ENCODE measurements around the gene SORBS1. TPM values are rescaled to one million over a fixed set of nuclear protein-coding genes. Genes with fewer than 3 reads are reported as not detected.

Gene SORBS1
- total and polyA plus RNA-seq, 9 of the 15 experiments (the other 6 are each of a cell fraction or from before 2014, with no cell fraction given): 2.0 to 13.3 (median 6.5) TPM

DNA sequence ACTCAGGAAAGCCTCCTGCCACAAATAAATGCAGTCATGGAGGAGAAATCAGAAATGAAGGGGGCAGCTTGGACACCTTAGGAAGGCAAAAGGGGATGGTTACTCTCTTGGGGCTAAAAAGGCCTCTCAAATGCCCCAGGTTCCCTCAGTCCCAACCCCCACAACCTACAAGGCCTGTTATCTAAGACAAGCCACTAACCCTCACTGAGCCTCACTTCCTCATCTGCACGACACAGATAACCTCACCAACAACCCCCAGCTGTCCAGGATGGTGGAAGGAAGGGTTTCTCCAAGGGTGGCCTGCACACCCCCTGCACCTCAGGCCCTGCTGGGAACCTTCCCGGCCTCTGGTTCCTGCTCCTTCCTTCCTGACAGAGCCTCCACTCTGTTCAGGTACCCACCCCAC lies 29.2 kb downstream of the SORBS1 start (continued):
- TF ChIP-seq, protein P1, sequence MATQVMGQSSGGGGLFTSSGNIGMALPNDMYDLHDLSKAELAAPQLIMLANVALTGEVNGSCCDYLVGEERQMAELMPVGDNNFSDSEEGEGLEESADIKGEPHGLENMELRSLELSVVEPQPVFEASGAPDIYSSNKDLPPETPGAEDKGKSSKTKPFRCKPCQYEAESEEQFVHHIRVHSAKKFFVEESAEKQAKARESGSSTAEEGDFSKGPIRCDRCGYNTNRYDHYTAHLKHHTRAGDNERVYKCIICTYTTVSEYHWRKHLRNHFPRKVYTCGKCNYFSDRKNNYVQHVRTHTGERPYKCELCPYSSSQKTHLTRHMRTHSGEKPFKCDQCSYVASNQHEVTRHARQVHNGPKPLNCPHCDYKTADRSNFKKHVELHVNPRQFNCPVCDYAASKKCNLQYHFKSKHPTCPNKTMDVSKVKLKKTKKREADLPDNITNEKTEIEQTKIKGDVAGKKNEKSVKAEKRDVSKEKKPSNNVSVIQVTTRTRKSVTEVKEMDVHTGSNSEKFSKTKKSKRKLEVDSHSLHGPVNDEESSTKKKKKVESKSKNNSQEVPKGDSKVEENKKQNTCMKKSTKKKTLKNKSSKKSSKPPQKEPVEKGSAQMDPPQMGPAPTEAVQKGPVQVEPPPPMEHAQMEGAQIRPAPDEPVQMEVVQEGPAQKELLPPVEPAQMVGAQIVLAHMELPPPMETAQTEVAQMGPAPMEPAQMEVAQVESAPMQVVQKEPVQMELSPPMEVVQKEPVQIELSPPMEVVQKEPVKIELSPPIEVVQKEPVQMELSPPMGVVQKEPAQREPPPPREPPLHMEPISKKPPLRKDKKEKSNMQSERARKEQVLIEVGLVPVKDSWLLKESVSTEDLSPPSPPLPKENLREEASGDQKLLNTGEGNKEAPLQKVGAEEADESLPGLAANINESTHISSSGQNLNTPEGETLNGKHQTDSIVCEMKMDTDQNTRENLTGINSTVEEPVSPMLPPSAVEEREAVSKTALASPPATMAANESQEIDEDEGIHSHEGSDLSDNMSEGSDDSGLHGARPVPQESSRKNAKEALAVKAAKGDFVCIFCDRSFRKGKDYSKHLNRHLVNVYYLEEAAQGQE (IDR thresholded peaks at IDR 0.05; ENCODE audit: borderline replicate concordance): peak; percentile 45; the same call in 1 of the 2 replicates
- TF ChIP-seq, protein P1 (CRISPR knock-in tag; IDR thresholded peaks at IDR 0.05; ENCODE audit: low read depth): no peak
- TF ChIP-seq ZNF121 (CRISPR knock-in tag; conservative IDR thresholded peaks at IDR 0.05) (no peak), PYGO2 (tag; IDR thresholded peaks at IDR 0.05) (peak; percentile 88)
- TF ChIP-seq, protein P2, sequence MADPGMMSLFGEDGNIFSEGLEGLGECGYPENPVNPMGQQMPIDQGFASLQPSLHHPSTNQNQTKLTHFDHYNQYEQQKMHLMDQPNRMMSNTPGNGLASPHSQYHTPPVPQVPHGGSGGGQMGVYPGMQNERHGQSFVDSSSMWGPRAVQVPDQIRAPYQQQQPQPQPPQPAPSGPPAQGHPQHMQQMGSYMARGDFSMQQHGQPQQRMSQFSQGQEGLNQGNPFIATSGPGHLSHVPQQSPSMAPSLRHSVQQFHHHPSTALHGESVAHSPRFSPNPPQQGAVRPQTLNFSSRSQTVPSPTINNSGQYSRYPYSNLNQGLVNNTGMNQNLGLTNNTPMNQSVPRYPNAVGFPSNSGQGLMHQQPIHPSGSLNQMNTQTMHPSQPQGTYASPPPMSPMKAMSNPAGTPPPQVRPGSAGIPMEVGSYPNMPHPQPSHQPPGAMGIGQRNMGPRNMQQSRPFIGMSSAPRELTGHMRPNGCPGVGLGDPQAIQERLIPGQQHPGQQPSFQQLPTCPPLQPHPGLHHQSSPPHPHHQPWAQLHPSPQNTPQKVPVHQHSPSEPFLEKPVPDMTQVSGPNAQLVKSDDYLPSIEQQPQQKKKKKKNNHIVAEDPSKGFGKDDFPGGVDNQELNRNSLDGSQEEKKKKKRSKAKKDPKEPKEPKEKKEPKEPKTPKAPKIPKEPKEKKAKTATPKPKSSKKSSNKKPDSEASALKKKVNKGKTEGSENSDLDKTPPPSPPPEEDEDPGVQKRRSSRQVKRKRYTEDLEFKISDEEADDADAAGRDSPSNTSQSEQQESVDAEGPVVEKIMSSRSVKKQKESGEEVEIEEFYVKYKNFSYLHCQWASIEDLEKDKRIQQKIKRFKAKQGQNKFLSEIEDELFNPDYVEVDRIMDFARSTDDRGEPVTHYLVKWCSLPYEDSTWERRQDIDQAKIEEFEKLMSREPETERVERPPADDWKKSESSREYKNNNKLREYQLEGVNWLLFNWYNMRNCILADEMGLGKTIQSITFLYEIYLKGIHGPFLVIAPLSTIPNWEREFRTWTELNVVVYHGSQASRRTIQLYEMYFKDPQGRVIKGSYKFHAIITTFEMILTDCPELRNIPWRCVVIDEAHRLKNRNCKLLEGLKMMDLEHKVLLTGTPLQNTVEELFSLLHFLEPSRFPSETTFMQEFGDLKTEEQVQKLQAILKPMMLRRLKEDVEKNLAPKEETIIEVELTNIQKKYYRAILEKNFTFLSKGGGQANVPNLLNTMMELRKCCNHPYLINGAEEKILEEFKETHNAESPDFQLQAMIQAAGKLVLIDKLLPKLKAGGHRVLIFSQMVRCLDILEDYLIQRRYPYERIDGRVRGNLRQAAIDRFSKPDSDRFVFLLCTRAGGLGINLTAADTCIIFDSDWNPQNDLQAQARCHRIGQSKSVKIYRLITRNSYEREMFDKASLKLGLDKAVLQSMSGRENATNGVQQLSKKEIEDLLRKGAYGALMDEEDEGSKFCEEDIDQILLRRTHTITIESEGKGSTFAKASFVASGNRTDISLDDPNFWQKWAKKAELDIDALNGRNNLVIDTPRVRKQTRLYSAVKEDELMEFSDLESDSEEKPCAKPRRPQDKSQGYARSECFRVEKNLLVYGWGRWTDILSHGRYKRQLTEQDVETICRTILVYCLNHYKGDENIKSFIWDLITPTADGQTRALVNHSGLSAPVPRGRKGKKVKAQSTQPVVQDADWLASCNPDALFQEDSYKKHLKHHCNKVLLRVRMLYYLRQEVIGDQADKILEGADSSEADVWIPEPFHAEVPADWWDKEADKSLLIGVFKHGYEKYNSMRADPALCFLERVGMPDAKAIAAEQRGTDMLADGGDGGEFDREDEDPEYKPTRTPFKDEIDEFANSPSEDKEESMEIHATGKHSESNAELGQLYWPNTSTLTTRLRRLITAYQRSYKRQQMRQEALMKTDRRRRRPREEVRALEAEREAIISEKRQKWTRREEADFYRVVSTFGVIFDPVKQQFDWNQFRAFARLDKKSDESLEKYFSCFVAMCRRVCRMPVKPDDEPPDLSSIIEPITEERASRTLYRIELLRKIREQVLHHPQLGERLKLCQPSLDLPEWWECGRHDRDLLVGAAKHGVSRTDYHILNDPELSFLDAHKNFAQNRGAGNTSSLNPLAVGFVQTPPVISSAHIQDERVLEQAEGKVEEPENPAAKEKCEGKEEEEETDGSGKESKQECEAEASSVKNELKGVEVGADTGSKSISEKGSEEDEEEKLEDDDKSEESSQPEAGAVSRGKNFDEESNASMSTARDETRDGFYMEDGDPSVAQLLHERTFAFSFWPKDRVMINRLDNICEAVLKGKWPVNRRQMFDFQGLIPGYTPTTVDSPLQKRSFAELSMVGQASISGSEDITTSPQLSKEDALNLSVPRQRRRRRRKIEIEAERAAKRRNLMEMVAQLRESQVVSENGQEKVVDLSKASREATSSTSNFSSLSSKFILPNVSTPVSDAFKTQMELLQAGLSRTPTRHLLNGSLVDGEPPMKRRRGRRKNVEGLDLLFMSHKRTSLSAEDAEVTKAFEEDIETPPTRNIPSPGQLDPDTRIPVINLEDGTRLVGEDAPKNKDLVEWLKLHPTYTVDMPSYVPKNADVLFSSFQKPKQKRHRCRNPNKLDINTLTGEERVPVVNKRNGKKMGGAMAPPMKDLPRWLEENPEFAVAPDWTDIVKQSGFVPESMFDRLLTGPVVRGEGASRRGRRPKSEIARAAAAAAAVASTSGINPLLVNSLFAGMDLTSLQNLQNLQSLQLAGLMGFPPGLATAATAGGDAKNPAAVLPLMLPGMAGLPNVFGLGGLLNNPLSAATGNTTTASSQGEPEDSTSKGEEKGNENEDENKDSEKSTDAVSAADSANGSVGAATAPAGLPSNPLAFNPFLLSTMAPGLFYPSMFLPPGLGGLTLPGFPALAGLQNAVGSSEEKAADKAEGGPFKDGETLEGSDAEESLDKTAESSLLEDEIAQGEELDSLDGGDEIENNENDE (IDR thresholded peaks at IDR 0.05; ENCODE audit: low read depth, low read length): no peak
